Breast epithelium (tissue), 4 donors: ENCODE results near the gene PNP. TPM values are rescaled to one million over a fixed set of nuclear protein-coding genes. Genes with fewer than 3 reads are reported as not detected.

ENCODE experiments used
- DNase-seq, 2 donors: peaks; one replicate each; pipeline ENCODE4 v3.0.0-alpha.2; 2019; ENCODE audit warnings: low spot score in 2 of 2
- H3K27ac ChIP-seq, 2 donors: fragments of 200-600 bp; sonication (generic) in 1 of 2; one replicate each; pipeline ENCODE4 v1.5.1; 2016 to 2019; ENCODE audit warnings: mild to moderate bottlenecking in 1 of 2
- H3K27me3 ChIP-seq, 2 donors: fragments of 200-600 bp; sonication (generic) in 1 of 2; one replicate each; pipeline versions ENCODE4 v1.5.1 to v1.6.0; 2017 to 2019; ENCODE audit warnings: control low read depth in 1 of 2, mild to moderate bottlenecking in 1 of 2
- H3K36me3 ChIP-seq: fragments of 200-600 bp; one replicate; pipeline ENCODE4 v1.5.1; 2019
- H3K4me1 ChIP-seq, 2 donors: fragments of 200-600 bp; sonication (generic); one replicate each; pipeline ENCODE4 v1.5.1; 2016 to 2019; ENCODE audit warnings: control low read depth in 1 of 2
- H3K4me3 ChIP-seq, 3 donors: fragments of 200-600 bp; sonication (generic); 1 replicate in 2 of 3; 2 replicates in 1 of 3; pipeline ENCODE4 v1.5.1; 2016 to 2019; ENCODE audit warnings: mild to moderate bottlenecking in 3 of 3, moderate library complexity in 2 of 3
- H3K9me3 ChIP-seq, 2 donors: fragments of 200-600 bp; sonication (generic) in 1 of 2; one replicate each; pipeline ENCODE4 v1.5.1; 2016 to 2019; ENCODE audit warnings: control low read depth in 1 of 2
- CTCF ChIP-seq, 3 donors: fragments of 450-650 bp; IDR thresholded peaks; one replicate each; pipeline ENCODE4 v1.5.1; 2016 to 2017; ENCODE audit warnings: antibody characterized with exemption in 3 of 3, mild to moderate bottlenecking in 3 of 3, moderate library complexity in 3 of 3
- POLR2A ChIP-seq: fragments of 450-650 bp; IDR thresholded peaks from one replicate; pipeline ENCODE4 v1.6.1; 2016; ENCODE audit warnings: antibody characterized with exemption, mild to moderate bottlenecking, moderate library complexity
- POLR2AphosphoS5 ChIP-seq, 3 donors: sonication (generic); formaldehyde crosslinking; IDR thresholded peaks; one replicate each; pipeline ENCODE4 v1.6.1; 2017; ENCODE audit warnings: antibody characterized with exemption in 3 of 3
- intact Hi-C: fragments of 100-400 bp; cut with DNase I; formaldehyde crosslinking; loops from one replicate; pipeline ENCODE4 v1.15.1; 2023; ENCODE audit warnings: low total_unique reads
- total RNA-seq, 3 donors: library from RNA; depleted of rRNA; stranded (reverse); fragments of >200 nt; gene quantifications; one replicate each; pipeline ENCODE4 v1.1.0, GENCODE V29; 2016

The PNP gene
- total RNA-seq, 3 donors from 2014 or later = 26.4 to 60.0 (median 38.8) TPM

- H3K36me3 ChIP-seq = no peaks in the 10 kb centered on the region
- no peaks in the 10 kb centered on the region for H3K27me3 ChIP-seq
- no peaks in the 10 kb centered on the region for H3K4me1 ChIP-seq
- no peak overlapping the region for H3K4me3 ChIP-seq
- intact Hi-C loops = no loop called here
- H3K27ac ChIP-seq = no peak overlapping the region
- DNase-seq = no peak
- H3K9me3 ChIP-seq = no peaks in the 10 kb centered on the region
- no peak for TF ChIP-seq POLR2AphosphoS5 (IDR thresholded peaks at IDR 0.05)
Measured at GRCh38 chr14:20492486-20492885, 23.3 kb downstream of the PNP start.

GRCh38 chr14:20493634-20494033 is 24.4 kb downstream of the PNP start:
- no peaks in the 10 kb centered on the region for H3K4me1 ChIP-seq
- no peaks in the 10 kb centered on the region for H3K27me3 ChIP-seq
- intact Hi-C loops = no loop called here
- TF ChIP-seq POLR2AphosphoS5 (IDR thresholded peaks at IDR 0.05) (no peak), POLR2A (no peak), CTCF (IDR thresholded peaks at IDR 0.05) (no peak)
- no peak overlapping the region for H3K4me3 ChIP-seq
- no peak for DNase-seq
- no peaks in the 10 kb centered on the region for H3K36me3 ChIP-seq
- no peaks in the 10 kb centered on the region for H3K9me3 ChIP-seq
- peak overlapping the region in 1 of 2 donors; percentile 1 for H3K27ac ChIP-seq

GRCh38 chr14:20494935-20495766 is 25.9 kb downstream of the PNP start:
- no peaks in the 10 kb centered on the region for H3K9me3 ChIP-seq
- intact Hi-C loops = no loop called here
- no peak overlapping the region for H3K4me3 ChIP-seq
- H3K27ac ChIP-seq = peak overlapping the region; percentile 2 to 32
- no peak for DNase-seq
- no peaks in the 10 kb centered on the region for H3K36me3 ChIP-seq
- H3K4me1 ChIP-seq = no peaks in the 10 kb centered on the region
- TF ChIP-seq POLR2AphosphoS5 (IDR thresholded peaks at IDR 0.05) = no peak
- no peak for TF ChIP-seq POLR2A
- TF ChIP-seq CTCF (IDR thresholded peaks at IDR 0.05) = no peak
- no peaks in the 10 kb centered on the region for H3K27me3 ChIP-seq

GRCh38 chr14:20498622-20499021 is 29.4 kb downstream of the PNP start:
- intact Hi-C loops = no loop called here
- Histone ChIP-seq H3K4me3 (no peak overlapping the region), H3K9me3 (no peaks in the 10 kb centered on the region), H3K27me3 (no peaks in the 10 kb centered on the region), H3K27ac (no peak overlapping the region), H3K4me1 (no peaks in the 10 kb centered on the region), H3K36me3 (no peaks in the 10 kb centered on the region)
- TF ChIP-seq POLR2A = no peak
- no peak for TF ChIP-seq POLR2AphosphoS5 (IDR thresholded peaks at IDR 0.05)
- no peak for TF ChIP-seq CTCF (IDR thresholded peaks at IDR 0.05)
- DNase-seq = no peak

- Histone ChIP-seq H3K27me3 (no peaks in the 10 kb centered on the region), H3K36me3 (no peaks in the 10 kb centered on the region), H3K27ac (no peak overlapping the region), H3K4me1 (no peaks in the 10 kb centered on the region), H3K9me3 (no peaks in the 10 kb centered on the region), H3K4me3 (no peak overlapping the region)
- intact Hi-C loops = no loop called here
- DNase-seq = no peak
- TF ChIP-seq CTCF (IDR thresholded peaks at IDR 0.05) (no peak), POLR2A (no peak), POLR2AphosphoS5 (IDR thresholded peaks at IDR 0.05) (no peak)
Measured at GRCh38 chr14:20499108-20499507, 29.9 kb downstream of the PNP start.
